Measurements from ENCODE around the gene BEST4.

Gene BEST4

DNA sequence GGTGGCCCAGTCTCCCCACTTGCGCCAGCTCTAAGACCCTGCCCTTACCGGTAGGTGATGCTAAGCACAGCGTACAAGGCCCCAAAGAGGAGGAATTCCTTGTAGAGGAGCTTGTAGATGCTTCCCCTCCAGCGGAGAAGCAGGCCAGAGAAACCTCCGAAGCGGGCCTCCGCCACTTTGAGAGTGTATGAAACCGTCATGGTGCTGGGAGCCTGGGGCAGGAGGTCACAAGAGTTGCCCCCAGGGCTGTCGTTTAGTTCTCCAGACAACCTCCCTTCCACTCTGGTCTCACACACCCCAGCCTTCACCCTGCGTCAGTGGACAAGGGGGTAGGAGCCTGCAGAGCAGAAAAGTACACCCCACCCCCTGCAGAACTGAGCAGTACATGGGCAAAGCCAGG, 464 bp downstream of the BEST4 start:
- Histone ChIP-seq H3K27ac (ENCODE audit: extremely low read depth, low read depth, low read length) (no peak overlapping the region), H3K4me3 (ENCODE audit: low read depth, low read length) (no peak overlapping the region), H3K4me1 (ENCODE audit: control insufficient read depth, insufficient read depth, low read length) (0 out of 2 replicates have a peak, but pooled peaks cover 2% of the 10 kb centered on the region), H3K36me3 (ENCODE audit: control insufficient read depth in 2 of 2, insufficient read depth in 1 of 2, low read length in 2 of 2) (no peaks in the 10 kb centered on the region), H3K9me3 (ENCODE audit: control insufficient read depth, insufficient read depth, low read depth, low read length) (no peaks in the 10 kb centered on the region)
- TF ChIP-seq SETDB1 (IDR thresholded peaks at IDR 0.05; ENCODE audit: insufficient read length, low read length): no peak
- TF ChIP-seq KLF10 (tag by site-specific recombination; IDR thresholded peaks at IDR 0.05): no peak
- TF ChIP-seq, protein P1, sequence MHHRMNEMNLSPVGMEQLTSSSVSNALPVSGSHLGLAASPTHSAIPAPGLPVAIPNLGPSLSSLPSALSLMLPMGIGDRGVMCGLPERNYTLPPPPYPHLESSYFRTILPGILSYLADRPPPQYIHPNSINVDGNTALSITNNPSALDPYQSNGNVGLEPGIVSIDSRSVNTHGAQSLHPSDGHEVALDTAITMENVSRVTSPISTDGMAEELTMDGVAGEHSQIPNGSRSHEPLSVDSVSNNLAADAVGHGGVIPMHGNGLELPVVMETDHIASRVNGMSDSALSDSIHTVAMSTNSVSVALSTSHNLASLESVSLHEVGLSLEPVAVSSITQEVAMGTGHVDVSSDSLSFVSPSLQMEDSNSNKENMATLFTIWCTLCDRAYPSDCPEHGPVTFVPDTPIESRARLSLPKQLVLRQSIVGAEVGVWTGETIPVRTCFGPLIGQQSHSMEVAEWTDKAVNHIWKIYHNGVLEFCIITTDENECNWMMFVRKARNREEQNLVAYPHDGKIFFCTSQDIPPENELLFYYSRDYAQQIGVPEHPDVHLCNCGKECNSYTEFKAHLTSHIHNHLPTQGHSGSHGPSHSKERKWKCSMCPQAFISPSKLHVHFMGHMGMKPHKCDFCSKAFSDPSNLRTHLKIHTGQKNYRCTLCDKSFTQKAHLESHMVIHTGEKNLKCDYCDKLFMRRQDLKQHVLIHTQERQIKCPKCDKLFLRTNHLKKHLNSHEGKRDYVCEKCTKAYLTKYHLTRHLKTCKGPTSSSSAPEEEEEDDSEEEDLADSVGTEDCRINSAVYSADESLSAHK (tag by site-specific recombination; IDR thresholded peaks at IDR 0.05): peak; percentile 73
- no peak for TF ChIP-seq ZNF664 (tag by site-specific recombination; IDR thresholded peaks at IDR 0.05)
- no peak for TF ChIP-seq ZNF596 (tag by site-specific recombination; IDR thresholded peaks at IDR 0.05)
- TF ChIP-seq, protein P2, sequence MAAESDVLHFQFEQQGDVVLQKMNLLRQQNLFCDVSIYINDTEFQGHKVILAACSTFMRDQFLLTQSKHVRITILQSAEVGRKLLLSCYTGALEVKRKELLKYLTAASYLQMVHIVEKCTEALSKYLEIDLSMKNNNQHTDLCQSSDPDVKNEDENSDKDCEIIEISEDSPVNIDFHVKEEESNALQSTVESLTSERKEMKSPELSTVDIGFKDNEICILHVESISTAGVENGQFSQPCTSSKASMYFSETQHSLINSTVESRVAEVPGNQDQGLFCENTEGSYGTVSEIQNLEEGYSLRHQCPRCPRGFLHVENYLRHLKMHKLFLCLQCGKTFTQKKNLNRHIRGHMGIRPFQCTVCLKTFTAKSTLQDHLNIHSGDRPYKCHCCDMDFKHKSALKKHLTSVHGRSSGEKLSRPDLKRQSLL (tag by site-specific recombination; IDR thresholded peaks at IDR 0.05): no peak
- TF ChIP-seq ZNF76 (tag by site-specific recombination; IDR thresholded peaks at IDR 0.05; ENCODE audit: borderline replicate concordance, low read depth): no peak
- TF ChIP-seq, protein P3, sequence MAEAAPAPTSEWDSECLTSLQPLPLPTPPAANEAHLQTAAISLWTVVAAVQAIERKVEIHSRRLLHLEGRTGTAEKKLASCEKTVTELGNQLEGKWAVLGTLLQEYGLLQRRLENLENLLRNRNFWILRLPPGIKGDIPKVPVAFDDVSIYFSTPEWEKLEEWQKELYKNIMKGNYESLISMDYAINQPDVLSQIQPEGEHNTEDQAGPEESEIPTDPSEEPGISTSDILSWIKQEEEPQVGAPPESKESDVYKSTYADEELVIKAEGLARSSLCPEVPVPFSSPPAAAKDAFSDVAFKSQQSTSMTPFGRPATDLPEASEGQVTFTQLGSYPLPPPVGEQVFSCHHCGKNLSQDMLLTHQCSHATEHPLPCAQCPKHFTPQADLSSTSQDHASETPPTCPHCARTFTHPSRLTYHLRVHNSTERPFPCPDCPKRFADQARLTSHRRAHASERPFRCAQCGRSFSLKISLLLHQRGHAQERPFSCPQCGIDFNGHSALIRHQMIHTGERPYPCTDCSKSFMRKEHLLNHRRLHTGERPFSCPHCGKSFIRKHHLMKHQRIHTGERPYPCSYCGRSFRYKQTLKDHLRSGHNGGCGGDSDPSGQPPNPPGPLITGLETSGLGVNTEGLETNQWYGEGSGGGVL (tag by site-specific recombination; IDR thresholded peaks at IDR 0.05): no peak
- ChIA-PET POLR2A (interaction anchor here (1.0 to 5.6 kb wide), 5 partner anchors 12 to 516 kb away, joined by 4 to 41 read pairs (median 6); partner anchors contain the start of genes HECTD3, PLK3, RPS8 and UROD), CTCF (interaction anchor here (0.5 to 2.3 kb wide), 7 partner anchors 12 to 702 kb away, joined by 3 to 11 read pairs (median 4); partner anchors contain the start of genes RNU5D-1 and RPS8)

DNA sequence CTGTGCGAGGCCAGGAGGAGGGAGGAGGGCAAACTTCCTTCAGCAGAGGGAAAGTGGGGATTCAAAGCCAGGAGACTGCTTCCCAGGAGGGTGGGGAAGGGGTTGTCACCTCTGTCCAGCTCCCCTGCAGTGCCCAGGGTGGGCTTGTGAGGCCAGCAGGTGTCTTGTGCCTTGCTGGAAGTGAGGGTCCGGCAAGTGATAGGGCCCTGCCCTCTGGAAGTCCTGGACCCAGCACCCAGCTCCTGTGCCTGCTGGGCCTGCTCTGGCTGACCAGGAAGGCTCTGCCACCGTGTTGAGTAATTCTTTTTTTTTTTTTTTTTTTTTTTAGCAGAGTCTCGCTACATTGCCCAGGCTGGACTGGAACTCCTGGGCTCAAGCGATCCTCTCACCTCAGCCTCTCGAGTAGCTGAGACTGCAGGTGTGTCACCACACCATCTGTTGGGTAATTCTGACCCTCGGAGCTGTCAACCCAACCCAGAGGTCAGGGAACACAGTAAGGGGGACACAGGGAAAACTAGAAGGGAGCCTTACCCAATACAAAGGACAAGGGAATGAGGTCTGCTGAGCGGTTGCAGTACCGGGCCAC, 1.0 kb downstream of the BEST4 start:
- POLR2A ChIA-PET: interaction anchor here (0.6 to 5.6 kb wide), 8 partner anchors 10 to 517 kb away, joined by 3 to 41 read pairs (median 4); partner anchors contain the start of genes BTBD19, HECTD3, PLK3 and RPS8
- peaks cover 0 to 3% of the 10 kb centered on the region in 2 experiments; a peak in 1 of 3 replicates for H3K36me3 ChIP-seq (ENCODE audit: control insufficient read depth in 2 of 2, insufficient read depth in 1 of 2, low read length in 2 of 2)
- no peak overlapping the region for H3K4me3 ChIP-seq (ENCODE audit: low read depth, low read length)
- no peak for TF ChIP-seq KLF9 (tag by site-specific recombination; IDR thresholded peaks at IDR 0.05; ENCODE audit: low read depth)
- H3K9me3 ChIP-seq (ENCODE audit: control insufficient read depth, insufficient read depth, low read depth, low read length): no peaks in the 10 kb centered on the region
- 0 out of 2 replicates have a peak, but pooled peaks cover 2% of the 10 kb centered on the region for H3K4me1 ChIP-seq (ENCODE audit: control insufficient read depth, insufficient read depth, low read length)
- CTCF ChIA-PET: interaction anchor here (0.7 to 2.3 kb wide), 7 partner anchors 9 to 703 kb away, joined by 3 to 11 read pairs (median 5); partner anchors contain the start of gene RPS8
- H3K27ac ChIP-seq (ENCODE audit: extremely low read depth, low read depth, low read length): no peak overlapping the region

DNA sequence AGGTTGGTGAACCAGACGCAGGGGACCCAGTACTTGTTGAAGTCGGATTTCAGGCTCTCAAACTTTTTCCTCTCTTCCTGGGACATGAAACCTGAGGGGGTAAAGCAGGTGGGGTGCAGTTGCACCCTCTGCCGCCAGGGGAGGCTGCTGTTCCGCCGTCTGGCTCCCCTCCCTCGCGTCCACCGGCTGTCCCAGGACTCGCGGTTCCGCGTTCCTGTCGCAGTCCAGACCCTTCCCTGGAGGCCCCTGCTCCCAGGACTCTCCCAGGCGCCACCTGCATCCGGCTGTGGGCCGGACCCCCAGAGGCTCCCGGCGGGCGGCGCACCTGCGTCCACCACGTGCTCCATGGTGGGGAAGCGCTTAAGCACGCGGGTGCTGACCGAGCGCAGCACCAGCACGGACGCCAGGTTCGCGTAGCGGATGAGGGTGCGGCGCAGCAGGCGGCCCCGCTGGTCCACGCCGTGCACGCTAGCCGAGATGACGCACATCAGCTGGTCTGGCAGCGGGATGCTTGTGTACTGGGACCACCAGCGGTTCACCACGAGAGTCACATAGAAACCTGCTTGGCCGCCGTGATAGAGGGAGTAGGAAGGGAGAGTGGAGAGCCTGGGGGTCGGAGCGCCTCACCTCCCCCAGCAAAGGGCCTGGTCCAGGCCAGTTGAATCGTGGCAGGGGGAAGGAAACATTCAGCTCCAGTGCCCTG, 1.7 kb downstream of the BEST4 start:
- Histone ChIP-seq H3K9me3 (ENCODE audit: control insufficient read depth, insufficient read depth, low read depth, low read length) (no peaks in the 10 kb centered on the region), H3K36me3 (ENCODE audit: control insufficient read depth in 2 of 2, insufficient read depth in 1 of 2, low read length in 2 of 2) (peaks cover 2 to 10% of the 10 kb centered on the region in 2 experiments; a peak in 2 of 3 replicates), H3K27ac (ENCODE audit: extremely low read depth, low read depth, low read length) (peak overlapping the region; percentile 18; the same call in 1 of the 2 replicates), H3K4me1 (ENCODE audit: control insufficient read depth, insufficient read depth, low read length) (0 out of 2 replicates have a peak, but pooled peaks cover 2% of the 10 kb centered on the region), H3K4me3 (ENCODE audit: low read depth, low read length) (peak overlapping the region; percentile 48)
- POLR2A ChIA-PET: interaction anchor here (0.6 to 5.6 kb wide), 9 partner anchors 10 to 517 kb away, joined by 3 to 41 read pairs (median 5); partner anchors contain the start of genes BTBD19, HECTD3, PLK3 and RPS8
- CTCF ChIA-PET: interaction anchor here (0.7 to 2.3 kb wide), 10 partner anchors 9 to 507 kb away, joined by 3 to 11 read pairs (median 4); partner anchors contain the start of genes HECTD3, RPS8 and UROD
- TF ChIP-seq ZFP69B (tag by site-specific recombination; IDR thresholded peaks at IDR 0.05) (peak; percentile 76; the same call in 1 of the 2 replicates), ZFP3 (tag by site-specific recombination; IDR thresholded peaks at IDR 0.05; ENCODE audit: low read depth) (no peak), BCL11B (tag by site-specific recombination; IDR thresholded peaks at IDR 0.05; ENCODE audit: low read depth) (peak; percentile 65; the same call in 1 of the 2 replicates), ZSCAN30 (tag by site-specific recombination; IDR thresholded peaks at IDR 0.05) (peak; percentile 95), ZNF701 (tag by site-specific recombination; IDR thresholded peaks at IDR 0.05) (no peak), SP7 (tag by site-specific recombination; IDR thresholded peaks at IDR 0.05) (peak; percentile 78), ZNF423 (tag by site-specific recombination; IDR thresholded peaks at IDR 0.05) (peak; percentile 97), ZNF394 (tag by site-specific recombination; IDR thresholded peaks at IDR 0.05; ENCODE audit: borderline replicate concordance) (peak; percentile 56; the same call in 1 of the 2 replicates), ZNF221 (tag by site-specific recombination; IDR thresholded peaks at IDR 0.05; ENCODE audit: borderline replicate concordance) (no peak), SCRT2 (tag by site-specific recombination; IDR thresholded peaks at IDR 0.05) (peak; percentile 88), KLF1 (tag by site-specific recombination; IDR thresholded peaks at IDR 0.05) (peak; percentile 45), ZNF239 (tag by site-specific recombination; IDR thresholded peaks at IDR 0.05) (no peak)
- TF ChIP-seq, protein P3 (tag by site-specific recombination; IDR thresholded peaks at IDR 0.05): peak; percentile 54; the same call in 1 of the 2 replicates

Measured in HEK293 (cell line).